IPS-20b (cell line): ENCODE measurements around the gene MDGA2.

ENCODE experiments used
- H3K27ac ChIP-seq: one replicate; pipeline ENCODE4 v1.5.1; 2013; ENCODE audit warnings: low read length
- H3K27me3 ChIP-seq: 2 replicates; pipeline ENCODE4 v1.6.1; 2013; ENCODE audit warnings: mild to moderate bottlenecking, low read length, inconsistent platforms; ENCODE audit not compliant: insufficient read depth
- H3K36me3 ChIP-seq: 2 replicates; pipeline ENCODE4 v1.6.1; 2013; ENCODE audit warnings: low read depth, mild to moderate bottlenecking, inconsistent platforms, low read length, moderate library complexity; ENCODE audit not compliant: insufficient read depth
- H3K4me1 ChIP-seq: 2 replicates; pipeline ENCODE4 v1.6.1; 2013; ENCODE audit warnings: mild to moderate bottlenecking, control low read depth, inconsistent platforms, low read length, moderate library complexity; ENCODE audit not compliant: insufficient read depth
- H3K4me3 ChIP-seq: 2 replicates; pipeline ENCODE4 v1.5.1; 2013; ENCODE audit warnings: mild to moderate bottlenecking, low read length, inconsistent platforms
- H3K9ac ChIP-seq: 2 replicates; pipeline ENCODE4 v1.6.1; 2013; ENCODE audit warnings: low read depth, mild to moderate bottlenecking, inconsistent platforms, low read length, moderate library complexity
- H3K9me3 ChIP-seq: 2 replicates; pipeline ENCODE4 v1.6.1; 2013; ENCODE audit warnings: mild to moderate bottlenecking, low read depth, low read length, inconsistent platforms; ENCODE audit not compliant: insufficient read depth

MDGA2 gene

DNA sequence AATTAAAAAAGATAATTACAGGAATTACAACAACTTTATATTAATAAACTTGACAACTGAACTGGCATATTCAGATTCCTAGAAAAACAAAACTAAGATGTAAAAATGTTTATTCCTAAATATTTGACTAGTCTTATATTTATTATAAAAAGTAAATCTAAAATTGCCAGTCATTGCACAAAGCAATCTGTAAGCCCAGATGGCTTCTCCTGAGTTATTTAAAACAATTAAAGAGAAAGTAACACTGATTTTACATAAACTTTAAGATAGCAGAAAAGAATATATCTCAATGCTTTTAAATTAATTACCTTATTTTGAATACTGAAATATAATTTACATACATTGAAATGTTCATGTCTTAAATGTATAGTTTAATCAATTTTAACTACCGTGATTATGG is 589.7 kb downstream of the MDGA2 start:
- H3K27ac ChIP-seq, result no peak overlapping the region
- no peak overlapping the region for H3K4me3 ChIP-seq
- no peaks in the 10 kb centered on the region for H3K27me3 ChIP-seq
- no peaks in the 10 kb centered on the region for H3K9me3 ChIP-seq
- no peaks in the 10 kb centered on the region for H3K4me1 ChIP-seq
- H3K36me3 ChIP-seq, result no peaks in the 10 kb centered on the region
- H3K9ac ChIP-seq, result no peak overlapping the region

DNA sequence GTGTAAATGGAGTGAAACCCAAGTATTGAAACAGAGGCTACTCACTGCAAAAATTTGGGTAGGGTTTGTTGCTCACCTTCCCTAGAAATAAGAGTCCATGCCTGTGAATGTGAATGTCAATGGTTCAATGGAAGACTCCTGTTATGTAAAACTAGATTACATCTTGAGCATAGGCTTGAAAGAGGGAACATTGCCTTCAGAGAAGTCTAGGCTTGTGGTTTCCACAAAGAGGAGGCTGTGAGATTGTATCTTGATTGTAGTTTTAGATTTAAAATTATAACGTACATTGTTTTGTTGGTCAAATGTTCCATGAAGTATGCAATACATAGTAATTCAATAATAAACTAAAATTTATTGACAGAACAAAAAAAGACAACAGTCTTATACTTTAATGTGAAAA is 610.1 kb downstream of the MDGA2 start:
- Histone ChIP-seq H3K9ac (no peak overlapping the region), H3K36me3 (no peaks in the 10 kb centered on the region), H3K4me1 (peaks cover 6% of the 10 kb centered on the region; the same call in 1 of the 2 replicates), H3K27me3 (no peaks in the 10 kb centered on the region), H3K27ac (no peak overlapping the region), H3K9me3 (no peaks in the 10 kb centered on the region), H3K4me3 (no peak overlapping the region)

- Histone ChIP-seq H3K4me3 (no peak overlapping the region), H3K36me3 (no peaks in the 10 kb centered on the region), H3K9me3 (no peaks in the 10 kb centered on the region), H3K4me1 (peaks cover 4% of the 10 kb centered on the region; the same call in 1 of the 2 replicates), H3K9ac (no peak overlapping the region), H3K27ac (no peak overlapping the region), H3K27me3 (no peaks in the 10 kb centered on the region)
Measured at GRCh38 chr14:47060050-47060449, 615.4 kb downstream of the MDGA2 start.

DNA sequence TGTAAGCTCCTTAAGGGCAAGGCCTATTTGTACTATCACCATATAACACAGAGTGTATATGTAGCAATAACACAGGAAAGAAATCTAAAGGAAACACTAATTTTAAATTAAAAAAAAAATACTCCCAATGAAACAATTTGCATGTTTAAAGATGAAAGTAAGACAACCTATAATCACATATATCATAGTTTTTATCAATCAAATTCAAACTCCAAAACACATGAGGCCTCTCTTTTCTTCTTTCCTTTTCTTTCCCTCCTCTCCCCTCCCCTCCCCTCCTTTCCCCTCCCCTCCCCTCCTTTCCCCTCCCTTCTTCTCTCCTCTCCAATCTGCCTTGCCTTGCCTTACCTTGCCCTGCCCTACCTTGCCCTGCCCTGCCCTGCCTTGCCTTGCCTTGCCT is 618.0 kb downstream of the MDGA2 start:
- Histone ChIP-seq H3K4me1 (no peaks in the 10 kb centered on the region), H3K9me3 (no peaks in the 10 kb centered on the region), H3K36me3 (no peaks in the 10 kb centered on the region), H3K27ac (no peak overlapping the region), H3K27me3 (no peaks in the 10 kb centered on the region), H3K4me3 (no peak overlapping the region), H3K9ac (no peak overlapping the region)

- Histone ChIP-seq H3K9ac (no peak overlapping the region), H3K4me1 (no peaks in the 10 kb centered on the region; the same call in 1 of the 2 replicates), H3K27ac (no peak overlapping the region), H3K27me3 (no peaks in the 10 kb centered on the region), H3K9me3 (no peaks in the 10 kb centered on the region), H3K36me3 (no peaks in the 10 kb centered on the region), H3K4me3 (no peak overlapping the region)
Measured at GRCh38 chr14:47044841-47045240, 630.6 kb downstream of the MDGA2 start.

DNA sequence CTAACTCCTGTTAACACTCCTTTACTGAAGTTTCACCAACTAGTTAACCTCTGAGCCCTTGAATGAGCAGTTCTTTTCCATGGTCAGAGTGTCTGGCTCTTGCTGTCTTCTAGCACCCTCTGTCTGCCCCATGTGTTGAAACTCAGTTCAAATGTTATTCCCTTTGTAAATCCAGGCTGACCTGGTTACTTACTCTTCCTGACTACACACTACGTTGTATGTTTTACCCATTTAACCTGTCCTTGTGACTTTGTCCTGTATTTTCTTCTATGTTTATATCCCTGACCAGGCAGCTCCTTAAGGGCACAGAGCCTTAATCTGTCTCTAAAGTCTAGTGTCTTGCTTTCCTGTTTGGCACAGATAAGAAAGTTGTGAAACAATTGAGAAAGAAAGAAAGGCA is 634.9 kb downstream of the MDGA2 start:
- H3K9ac ChIP-seq, result no peak overlapping the region
- H3K4me3 ChIP-seq, result no peak overlapping the region
- H3K27ac ChIP-seq, result no peak overlapping the region
- no peaks in the 10 kb centered on the region; the same call in 1 of the 2 replicates for H3K4me1 ChIP-seq
- H3K9me3 ChIP-seq, result no peaks in the 10 kb centered on the region
- H3K36me3 ChIP-seq, result no peaks in the 10 kb centered on the region
- no peaks in the 10 kb centered on the region for H3K27me3 ChIP-seq

GRCh38 chr14:47039336-47039735 is 636.1 kb downstream of the MDGA2 start:
- no peaks in the 10 kb centered on the region for H3K27me3 ChIP-seq
- no peaks in the 10 kb centered on the region for H3K9me3 ChIP-seq
- H3K4me3 ChIP-seq, result no peak overlapping the region
- H3K4me1 ChIP-seq, result no peaks in the 10 kb centered on the region; the same call in 1 of the 2 replicates
- H3K27ac ChIP-seq, result no peak overlapping the region
- H3K9ac ChIP-seq, result no peak overlapping the region
- no peaks in the 10 kb centered on the region for H3K36me3 ChIP-seq

DNA sequence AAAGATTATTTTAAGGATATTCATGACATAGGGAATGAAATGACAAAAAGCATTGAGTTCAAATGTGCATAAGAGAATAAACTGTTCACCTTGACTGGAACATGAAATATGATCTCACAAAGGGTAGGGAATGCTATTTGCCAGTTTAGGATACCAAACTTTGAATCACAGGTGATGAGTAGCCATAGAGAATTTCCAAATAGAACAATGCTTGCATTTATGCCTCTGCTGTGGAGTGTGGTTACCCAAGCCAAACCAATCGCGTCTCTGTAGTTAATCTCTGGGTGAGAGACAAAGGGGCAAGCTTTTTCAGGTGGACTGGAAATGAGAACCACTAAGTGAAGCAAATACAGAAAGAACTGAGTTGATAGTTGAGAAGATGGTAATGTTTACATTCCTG is 652.7 kb downstream of the MDGA2 start:
- Histone ChIP-seq H3K4me1 (no peaks in the 10 kb centered on the region), H3K9ac (no peak overlapping the region), H3K9me3 (no peaks in the 10 kb centered on the region), H3K4me3 (no peak overlapping the region), H3K27me3 (no peaks in the 10 kb centered on the region), H3K36me3 (no peaks in the 10 kb centered on the region), H3K27ac (no peak overlapping the region)

- Histone ChIP-seq H3K36me3 (no peaks in the 10 kb centered on the region), H3K9ac (no peak overlapping the region), H3K27ac (no peak overlapping the region), H3K4me3 (no peak overlapping the region), H3K9me3 (no peaks in the 10 kb centered on the region), H3K4me1 (no peaks in the 10 kb centered on the region), H3K27me3 (no peaks in the 10 kb centered on the region)
Measured at GRCh38 chr14:47020500-47020899, 654.9 kb downstream of the MDGA2 start.

DNA sequence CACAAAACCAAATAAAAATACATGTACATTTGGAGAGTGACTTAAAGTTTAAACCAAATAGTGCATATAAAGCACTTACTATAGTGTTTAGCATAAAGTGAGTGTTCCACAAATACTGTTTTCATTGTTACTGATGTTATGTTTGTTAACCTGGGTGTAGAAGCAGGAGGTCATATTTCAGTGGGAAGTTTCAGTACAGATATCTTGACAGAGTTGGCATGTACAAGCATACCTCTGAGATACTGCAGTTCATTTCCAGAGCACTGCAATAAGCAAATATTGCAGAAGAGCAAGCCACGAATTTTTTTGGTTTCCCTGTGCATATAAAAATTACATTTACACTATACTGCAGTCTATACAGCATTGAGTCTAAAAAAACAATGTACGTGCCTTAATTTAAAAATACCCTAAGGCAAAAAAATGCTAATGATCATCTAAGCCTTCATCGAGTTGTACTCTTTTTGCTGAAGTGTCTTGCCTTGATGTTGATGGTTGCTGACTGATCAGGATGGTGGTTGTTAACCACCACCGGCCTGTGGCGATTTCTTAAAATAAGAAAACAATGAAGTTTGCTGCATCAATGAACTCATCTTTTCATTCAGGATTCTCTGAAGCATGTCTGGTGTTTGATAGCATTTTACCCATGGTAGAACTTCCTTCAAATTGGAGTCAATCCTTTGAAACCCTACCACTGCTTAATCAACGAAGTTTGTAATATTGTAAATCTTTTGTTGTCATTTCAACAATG is 662.7 kb downstream of the MDGA2 start:
- no peak overlapping the region for H3K4me3 ChIP-seq
- no peaks in the 10 kb centered on the region for H3K36me3 ChIP-seq
- H3K27me3 ChIP-seq, result no peaks in the 10 kb centered on the region
- no peak overlapping the region for H3K27ac ChIP-seq
- peaks cover 2% of the 10 kb centered on the region; the same call in 1 of the 2 replicates for H3K4me1 ChIP-seq
- no peak overlapping the region for H3K9ac ChIP-seq
- H3K9me3 ChIP-seq, result no peaks in the 10 kb centered on the region

DNA sequence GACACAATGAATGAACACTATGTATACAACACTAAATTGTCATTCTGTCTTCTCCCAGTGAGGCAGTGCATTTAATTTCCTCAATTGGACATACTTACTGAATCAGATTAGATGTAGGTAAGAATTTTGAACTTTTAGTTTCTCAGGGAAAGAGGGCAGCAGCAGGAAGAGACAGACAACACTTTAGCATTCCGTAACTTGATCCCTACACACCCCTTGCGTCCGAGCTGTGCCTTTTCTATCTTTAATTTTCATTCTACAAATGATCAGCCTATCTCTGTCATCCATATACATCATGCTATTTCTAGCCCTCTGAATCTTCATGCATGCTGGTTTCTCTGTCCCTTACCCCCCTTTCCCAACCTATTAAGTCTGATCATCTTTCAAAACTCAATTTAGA is 665.8 kb downstream of the MDGA2 start:
- Histone ChIP-seq H3K9me3 (no peaks in the 10 kb centered on the region), H3K4me3 (no peak overlapping the region), H3K4me1 (peaks cover 2% of the 10 kb centered on the region; the same call in 1 of the 2 replicates), H3K27me3 (no peaks in the 10 kb centered on the region), H3K27ac (no peak overlapping the region), H3K9ac (no peak overlapping the region), H3K36me3 (no peaks in the 10 kb centered on the region)

GRCh38 chr14:47008732-47009131 is 666.7 kb downstream of the MDGA2 start:
- H3K27me3 ChIP-seq, result no peaks in the 10 kb centered on the region
- H3K9me3 ChIP-seq, result no peaks in the 10 kb centered on the region
- H3K9ac ChIP-seq, result no peak overlapping the region
- H3K27ac ChIP-seq, result no peak overlapping the region
- H3K36me3 ChIP-seq, result no peaks in the 10 kb centered on the region
- no peak overlapping the region for H3K4me3 ChIP-seq
- peaks cover 2% of the 10 kb centered on the region; the same call in 1 of the 2 replicates for H3K4me1 ChIP-seq
